GM18861 (cell line): ENCODE results near the gene PNMA6F.
"Not testable (repeated sequence)": the region's sequence is repeated elsewhere in the genome, so short reads cannot be mapped to it uniquely, and the experiment has no call there.

Source experiments
- ATAC-seq: cut with Tn5 transposase; IDR thresholded peaks from one replicate; pipeline ENCODE4 v1.9.1; 2021; ENCODE audit not compliant: unreplicated experiment

PNMA6F gene

GRCh38 chrX:153303276-153304262, 18.0 kb downstream of the PNMA6F start:
- no peak for ATAC-seq

- ATAC-seq = no peak
Observed at GRCh38 chrX:153302796-153303195, 18.8 kb downstream of the PNMA6F start.

GRCh38 chrX:153301746-153302145, 19.8 kb downstream of the PNMA6F start:
- no peak for ATAC-seq

- ATAC-seq = no peak
Observed at GRCh38 chrX:153299855-153300254, 21.7 kb downstream of the PNMA6F start.

DNA sequence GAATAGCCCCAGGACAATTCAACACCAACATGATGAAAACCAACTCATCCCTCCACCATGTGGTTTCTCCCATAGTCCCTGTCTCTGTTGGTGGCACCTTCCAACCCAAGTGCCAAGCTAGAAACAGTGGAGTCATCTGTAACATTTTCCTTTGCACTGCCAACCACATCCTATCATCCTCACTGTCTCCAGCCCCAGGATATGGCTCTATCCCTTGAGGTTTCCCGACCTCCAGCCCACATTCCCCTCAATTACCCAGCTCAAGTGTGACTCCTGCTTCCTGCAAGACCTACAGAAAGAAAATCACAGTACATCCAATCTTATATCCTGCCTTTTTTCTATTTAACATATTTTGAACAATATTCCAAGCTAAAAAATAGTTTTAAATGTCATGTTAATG, 24.2 kb downstream of the PNMA6F start:
- ATAC-seq = no peak

- ATAC-seq = not testable (repeated sequence)
Observed at GRCh38 chrX:153293485-153294071, 28.0 kb downstream of the PNMA6F start.

DNA sequence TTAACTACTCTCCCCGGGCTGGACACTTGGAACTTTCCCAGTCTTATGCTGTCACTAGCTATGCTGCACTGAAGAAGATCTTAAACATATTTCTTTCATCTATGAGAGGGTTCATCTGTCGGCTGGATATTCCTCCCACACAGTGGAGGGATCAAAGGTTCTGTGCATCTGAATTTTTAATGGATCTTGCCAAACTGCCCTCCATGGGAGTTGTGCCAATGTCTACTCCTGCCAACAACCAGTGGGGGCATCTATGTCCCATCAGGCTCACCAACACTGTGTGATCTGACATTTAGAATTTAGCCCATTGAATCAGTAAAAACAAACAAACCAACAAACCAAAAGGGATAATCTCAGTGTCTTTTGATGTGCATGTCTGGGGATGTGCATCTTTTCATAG, 32.8 kb downstream of the PNMA6F start:
- not testable (repeated sequence) for ATAC-seq

DNA sequence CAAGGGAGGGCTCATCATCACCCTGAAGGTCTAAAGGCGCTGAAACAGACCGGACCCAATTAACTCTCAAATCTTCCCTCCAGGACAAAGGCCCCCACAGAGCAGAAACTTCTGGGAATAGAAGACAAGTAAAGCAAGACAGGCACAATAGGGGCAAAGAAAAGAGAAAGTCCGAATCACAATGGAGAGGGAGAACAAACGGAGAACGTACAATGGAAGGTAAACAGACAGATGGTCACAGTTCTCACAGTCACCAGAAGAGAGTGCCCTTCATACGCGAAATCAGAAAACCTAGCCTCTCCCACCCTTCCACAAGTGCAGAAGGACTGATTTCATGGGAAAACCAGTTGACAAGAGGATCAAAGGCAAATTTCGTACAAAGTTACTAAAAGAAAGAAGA, 35.9 kb downstream of the PNMA6F start:
- not testable (repeated sequence) for ATAC-seq

DNA sequence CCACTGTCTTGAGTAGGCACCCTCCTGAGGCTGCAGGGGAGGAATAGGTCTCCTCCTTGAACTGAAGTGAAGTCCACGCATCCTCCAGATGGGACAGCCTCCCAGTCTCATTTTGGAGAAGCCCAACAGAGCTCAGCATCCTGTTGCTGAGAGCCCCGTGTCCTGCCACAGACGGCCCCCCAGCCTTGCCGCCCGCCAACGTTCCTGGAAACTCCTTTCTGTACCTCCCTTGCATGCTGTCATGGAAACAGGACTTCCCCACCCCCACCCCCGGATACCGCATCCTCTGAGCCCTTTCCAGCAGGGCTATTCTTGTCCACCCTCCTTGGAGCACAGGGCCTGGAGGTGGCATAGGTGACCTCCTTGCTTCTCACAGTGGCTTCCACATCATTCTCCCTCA, 37.6 kb downstream of the PNMA6F start:
- not testable (repeated sequence) for ATAC-seq

DNA sequence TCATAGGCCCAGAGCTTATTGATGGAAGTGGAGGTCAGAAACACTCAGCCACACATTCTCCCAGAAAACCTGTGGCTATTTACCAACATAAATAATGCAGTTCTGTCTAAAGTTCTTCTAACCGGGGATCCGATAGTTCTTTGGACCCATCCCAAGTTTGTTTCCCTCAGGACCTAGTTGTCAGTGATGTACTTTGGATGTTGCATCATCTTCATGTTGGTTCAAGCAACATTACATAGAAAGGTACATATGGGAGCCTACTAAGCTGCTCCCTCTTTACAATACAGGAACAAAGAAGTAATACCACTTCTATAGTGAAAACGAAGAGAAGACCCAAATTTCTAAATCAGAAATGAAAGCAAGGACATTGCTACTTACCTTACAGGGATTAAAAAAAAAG, 39.8 kb downstream of the PNMA6F start:
- not testable (repeated sequence) for ATAC-seq

GRCh38 chrX:153279304-153279703, 42.3 kb downstream of the PNMA6F start:
- ATAC-seq = not testable (repeated sequence)

DNA sequence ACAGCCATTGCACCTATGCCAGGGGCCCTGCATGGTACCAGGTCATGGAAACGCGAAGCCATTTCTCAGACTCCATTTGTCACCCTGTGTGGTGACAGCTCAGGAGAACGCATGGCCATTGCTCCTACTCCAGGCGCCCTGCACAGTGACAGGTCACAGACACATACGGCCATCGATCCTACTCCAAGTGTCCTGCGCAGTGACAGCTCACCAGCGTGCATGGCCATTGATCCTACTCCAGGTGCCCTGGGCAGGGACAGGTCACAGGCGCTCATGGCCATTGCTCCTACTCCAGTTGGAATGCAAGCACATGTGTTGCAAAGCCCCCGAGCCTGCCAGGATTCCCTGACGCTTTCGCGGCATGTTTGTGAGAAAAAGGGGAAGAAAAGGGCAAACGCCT, 45.5 kb downstream of the PNMA6F start:
- not testable (repeated sequence) for ATAC-seq

DNA sequence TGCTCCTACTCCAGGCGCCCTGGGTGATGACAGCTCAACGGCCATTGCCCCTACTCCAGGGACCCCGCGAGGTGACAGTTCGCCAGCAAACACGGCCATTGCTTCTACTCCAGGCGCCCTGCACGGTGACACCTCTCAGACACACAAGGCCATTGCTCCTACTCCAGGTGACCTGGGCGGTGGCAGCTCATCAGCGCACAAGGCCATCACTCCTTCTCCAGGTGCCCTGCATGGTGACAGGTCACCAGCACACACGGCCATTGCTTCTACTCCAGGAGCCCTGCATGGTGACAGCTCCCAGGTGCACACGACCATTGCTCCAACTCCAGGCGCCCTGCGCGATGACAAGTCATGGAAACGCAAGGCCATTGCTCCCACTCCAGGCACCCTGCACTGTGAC, 46.1 kb downstream of the PNMA6F start:
- ATAC-seq = not testable (repeated sequence)

GRCh38 chrX:153272584-153272983, 49.0 kb downstream of the PNMA6F start:
- not testable (repeated sequence) for ATAC-seq

DNA sequence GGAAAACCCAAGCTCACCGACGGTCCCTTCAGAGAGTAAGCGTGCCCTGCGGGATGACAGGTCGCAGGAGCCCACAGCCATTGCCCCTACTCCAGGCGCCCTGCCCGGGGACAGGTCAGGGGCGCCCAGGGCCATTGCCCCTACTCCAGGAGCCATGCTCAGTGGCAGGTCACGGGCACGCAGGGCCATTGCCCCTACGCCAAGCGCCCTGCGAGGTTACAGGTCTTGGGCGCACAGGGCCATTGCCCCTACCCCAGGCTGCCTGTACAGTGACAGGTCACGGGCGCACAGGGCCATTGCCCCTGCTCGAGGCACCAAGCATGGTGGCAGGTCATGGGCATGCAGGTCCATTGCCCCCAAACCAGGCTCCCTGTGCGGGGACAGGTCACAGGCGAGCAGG, 49.5 kb downstream of the PNMA6F start:
- not testable (repeated sequence) for ATAC-seq
